HepG2 (cell line): Measurements from ENCODE around the gene TCAF1. TPM values are rescaled to one million over a fixed set of nuclear protein-coding genes. Genes with fewer than 3 reads are reported as not detected.

ENCODE experiments used
- HNRNPLL ChIP-seq: fragments of 200-400 bp; formaldehyde crosslinking; IDR thresholded peaks from 2 replicates; pipeline ENCODE4 v1.6.1; 2017; ENCODE audit warnings: mild to moderate bottlenecking, low read depth, low read length; ENCODE audit not compliant: poor library complexity, severe bottlenecking
- KAT8 ChIP-seq: IDR thresholded peaks from 2 replicates; pipeline ENCODE4 v1.6.1; 2016; ENCODE audit warnings: missing genetic modification reagents, missing compliant biosample characterization
- PRPF4 ChIP-seq: fragments of 200-400 bp; formaldehyde crosslinking; IDR thresholded peaks from 2 replicates; pipeline ENCODE4 v1.6.1; 2016; ENCODE audit warnings: low read length, low read depth; ENCODE audit not compliant: poor library complexity, severe bottlenecking
- REXO4 ChIP-seq: sonication (generic); formaldehyde crosslinking; IDR thresholded peaks from 2 replicates; pipeline ENCODE4 v1.8.0; 2022; ENCODE audit warnings: missing genetic modification reagents, mild to moderate bottlenecking, borderline replicate concordance
- SIN3A ChIP-seq: IDR thresholded peaks from 2 replicates; pipeline ENCODE4 v1.6.1; 2011; ENCODE audit warnings: low read depth, mild to moderate bottlenecking, control low read depth, low read length, borderline replicate concordance
- ZKSCAN1 ChIP-seq: fragments of 150-350 bp; IDR thresholded peaks from 2 replicates; pipeline ENCODE4 v1.6.1; 2014; ENCODE audit warnings: low read length
- ZNF337 ChIP-seq: sonication (generic); formaldehyde crosslinking; IDR thresholded peaks from 2 replicates; pipeline ENCODE4 v1.5.1; 2020; ENCODE audit warnings: missing genetic modification reagents, low read depth, mild to moderate bottlenecking, borderline replicate concordance
- ZNF468 ChIP-seq: sonication (generic); formaldehyde crosslinking; IDR thresholded peaks from 2 replicates; pipeline ENCODE4 v1.8.0; 2022; ENCODE audit warnings: mild to moderate bottlenecking, moderate library complexity, missing genetic modification reagents
- ZNF563 ChIP-seq: sonication (generic); formaldehyde crosslinking; IDR thresholded peaks from 2 replicates; pipeline ENCODE4 v1.8.0; 2022; ENCODE audit warnings: mild to moderate bottlenecking, moderate library complexity, missing genetic modification reagents
- ZNF709 ChIP-seq: sonication (generic); formaldehyde crosslinking; IDR thresholded peaks from 2 replicates; pipeline ENCODE4 v1.5.0; 2020; ENCODE audit warnings: mild to moderate bottlenecking, missing genetic modification reagents
- ZNF776 ChIP-seq: sonication (generic); formaldehyde crosslinking; IDR thresholded peaks from 2 replicates; pipeline ENCODE4 v1.4.0; 2020; ENCODE audit warnings: mild to moderate bottlenecking, missing genetic modification reagents
- polyA plus RNA-seq, 8 experiments: library from polyadenylated mRNA; depleted of rRNA in 3 of 8; stranded (reverse) in 7 of 8; unstranded in 1 of 8; fragments of >200 nt; fragmentation: Illumina TruSeq in 4 of 8; extraction: Trizol in 4 of 8; gene quantifications; 2 replicates each; pipeline versions ENCODE4 v1.2.1 to v1.2.3, GENCODE V29; 2011 to 2016; ENCODE audit warnings: low read depth in 4 of 8, missing spikeins in 1 of 8, mixed read lengths in 1 of 8; ENCODE audit not compliant: insufficient read depth in 1 of 8
- total RNA-seq, 5 experiments: library from RNA; depleted of rRNA; stranded (reverse); fragments of >200 nt; fragmentation: Illumina TruSeq; extraction: Trizol; gene quantifications; 2 replicates each; pipeline ENCODE4 v1.2.3, GENCODE V29; 2016; ENCODE audit warnings: low read depth in 1 of 5
- TF ChIP-seq, protein P1 (sequence below): sonication (generic); formaldehyde crosslinking; IDR thresholded peaks from 2 replicates; pipeline ENCODE4 v1.4.0; 2020; ENCODE audit warnings: missing genetic modification reagents
- TF ChIP-seq, protein P2 (sequence below): sonication (generic); formaldehyde crosslinking; IDR thresholded peaks from 2 replicates; pipeline ENCODE4 v1.5.0; 2020; ENCODE audit warnings: mild to moderate bottlenecking, missing genetic modification reagents
- TF ChIP-seq, protein P3 (sequence below): sonication (generic); formaldehyde crosslinking; IDR thresholded peaks from 2 replicates; pipeline ENCODE4 v1.8.0; 2022; ENCODE audit warnings: mild to moderate bottlenecking, missing genetic modification reagents
- TF ChIP-seq, protein P4 (sequence below): sonication (generic); formaldehyde crosslinking; IDR thresholded peaks from 2 replicates; pipeline ENCODE4 v1.5.0; 2020; ENCODE audit warnings: missing genetic modification reagents
- TF ChIP-seq, protein P5 (sequence below): fragments of 450-650 bp; IDR thresholded peaks from 2 replicates; pipeline ENCODE4 v1.6.1; 2017
- TF ChIP-seq, protein P6 (sequence below): sonication (generic); formaldehyde crosslinking; conservative IDR thresholded peaks from 2 replicates; pipeline ENCODE4 v1.4.0; 2020; ENCODE audit warnings: missing genetic modification reagents
- TF ChIP-seq, protein P7 (sequence below): sonication (generic); formaldehyde crosslinking; IDR thresholded peaks from 2 replicates; pipeline ENCODE4 v1.4.0; 2020; ENCODE audit warnings: missing genetic modification reagents

Gene TCAF1
- total and polyA plus RNA-seq, 2 of the 13 experiments (the other 11 are each of a cell fraction or from before 2014, with no cell fraction given) = 36.2 to 101 TPM

DNA sequence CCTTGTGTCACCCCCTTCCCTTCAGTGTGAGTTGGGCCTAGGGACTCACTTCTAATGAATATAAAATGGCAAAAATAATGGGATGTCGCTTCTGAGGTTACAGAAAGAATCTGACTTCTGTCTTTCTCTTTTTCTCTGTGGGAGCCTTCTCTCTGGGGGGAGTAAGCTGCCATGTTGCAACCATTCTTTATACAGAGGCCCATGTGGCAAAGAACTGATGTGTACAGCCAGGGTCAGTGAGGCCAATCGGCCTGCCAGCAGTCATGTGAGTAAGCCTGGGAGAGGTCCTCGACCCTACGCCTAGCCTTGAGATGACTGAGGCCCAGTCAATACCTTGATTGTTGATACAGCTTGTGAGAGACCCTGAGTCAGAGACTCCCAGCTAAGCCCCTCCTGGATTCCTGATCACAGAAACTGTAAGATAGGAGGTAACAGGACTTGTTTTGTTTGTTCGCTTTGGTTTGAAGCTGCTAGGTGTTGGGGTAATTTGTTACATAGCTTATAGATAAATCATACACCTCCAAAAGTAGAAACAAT, 1.7 kb downstream of the TCAF1 start (continued):
- TF ChIP-seq ZNF337 (no peak), KAT8 (CRISPR knock-in tag) (peak; percentile 71), ZNF468 (CRISPR knock-in tag) (no peak), SIN3A (peak; percentile 71; the same call in 1 of the 2 replicates), ZNF563 (CRISPR knock-in tag) (no peak), ZNF709 (no peak), PRPF4 (no peak), ZNF776 (CRISPR knock-in tag) (no peak), REXO4 (no peak), ZKSCAN1 (no peak), HNRNPLL (no peak)
- TF ChIP-seq, protein P1, sequence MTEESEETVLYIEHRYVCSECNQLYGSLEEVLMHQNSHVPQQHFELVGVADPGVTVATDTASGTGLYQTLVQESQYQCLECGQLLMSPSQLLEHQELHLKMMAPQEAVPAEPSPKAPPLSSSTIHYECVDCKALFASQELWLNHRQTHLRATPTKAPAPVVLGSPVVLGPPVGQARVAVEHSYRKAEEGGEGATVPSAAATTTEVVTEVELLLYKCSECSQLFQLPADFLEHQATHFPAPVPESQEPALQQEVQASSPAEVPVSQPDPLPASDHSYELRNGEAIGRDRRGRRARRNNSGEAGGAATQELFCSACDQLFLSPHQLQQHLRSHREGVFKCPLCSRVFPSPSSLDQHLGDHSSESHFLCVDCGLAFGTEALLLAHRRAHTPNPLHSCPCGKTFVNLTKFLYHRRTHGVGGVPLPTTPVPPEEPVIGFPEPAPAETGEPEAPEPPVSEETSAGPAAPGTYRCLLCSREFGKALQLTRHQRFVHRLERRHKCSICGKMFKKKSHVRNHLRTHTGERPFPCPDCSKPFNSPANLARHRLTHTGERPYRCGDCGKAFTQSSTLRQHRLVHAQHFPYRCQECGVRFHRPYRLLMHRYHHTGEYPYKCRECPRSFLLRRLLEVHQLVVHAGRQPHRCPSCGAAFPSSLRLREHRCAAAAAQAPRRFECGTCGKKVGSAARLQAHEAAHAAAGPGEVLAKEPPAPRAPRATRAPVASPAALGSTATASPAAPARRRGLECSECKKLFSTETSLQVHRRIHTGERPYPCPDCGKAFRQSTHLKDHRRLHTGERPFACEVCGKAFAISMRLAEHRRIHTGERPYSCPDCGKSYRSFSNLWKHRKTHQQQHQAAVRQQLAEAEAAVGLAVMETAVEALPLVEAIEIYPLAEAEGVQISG (CRISPR knock-in tag) = peak; percentile 56
- TF ChIP-seq, protein P2, sequence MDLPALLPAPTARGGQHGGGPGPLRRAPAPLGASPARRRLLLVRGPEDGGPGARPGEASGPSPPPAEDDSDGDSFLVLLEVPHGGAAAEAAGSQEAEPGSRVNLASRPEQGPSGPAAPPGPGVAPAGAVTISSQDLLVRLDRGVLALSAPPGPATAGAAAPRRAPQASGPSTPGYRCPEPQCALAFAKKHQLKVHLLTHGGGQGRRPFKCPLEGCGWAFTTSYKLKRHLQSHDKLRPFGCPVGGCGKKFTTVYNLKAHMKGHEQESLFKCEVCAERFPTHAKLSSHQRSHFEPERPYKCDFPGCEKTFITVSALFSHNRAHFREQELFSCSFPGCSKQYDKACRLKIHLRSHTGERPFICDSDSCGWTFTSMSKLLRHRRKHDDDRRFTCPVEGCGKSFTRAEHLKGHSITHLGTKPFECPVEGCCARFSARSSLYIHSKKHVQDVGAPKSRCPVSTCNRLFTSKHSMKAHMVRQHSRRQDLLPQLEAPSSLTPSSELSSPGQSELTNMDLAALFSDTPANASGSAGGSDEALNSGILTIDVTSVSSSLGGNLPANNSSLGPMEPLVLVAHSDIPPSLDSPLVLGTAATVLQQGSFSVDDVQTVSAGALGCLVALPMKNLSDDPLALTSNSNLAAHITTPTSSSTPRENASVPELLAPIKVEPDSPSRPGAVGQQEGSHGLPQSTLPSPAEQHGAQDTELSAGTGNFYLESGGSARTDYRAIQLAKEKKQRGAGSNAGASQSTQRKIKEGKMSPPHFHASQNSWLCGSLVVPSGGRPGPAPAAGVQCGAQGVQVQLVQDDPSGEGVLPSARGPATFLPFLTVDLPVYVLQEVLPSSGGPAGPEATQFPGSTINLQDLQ = no peak
- TF ChIP-seq, protein P3, sequence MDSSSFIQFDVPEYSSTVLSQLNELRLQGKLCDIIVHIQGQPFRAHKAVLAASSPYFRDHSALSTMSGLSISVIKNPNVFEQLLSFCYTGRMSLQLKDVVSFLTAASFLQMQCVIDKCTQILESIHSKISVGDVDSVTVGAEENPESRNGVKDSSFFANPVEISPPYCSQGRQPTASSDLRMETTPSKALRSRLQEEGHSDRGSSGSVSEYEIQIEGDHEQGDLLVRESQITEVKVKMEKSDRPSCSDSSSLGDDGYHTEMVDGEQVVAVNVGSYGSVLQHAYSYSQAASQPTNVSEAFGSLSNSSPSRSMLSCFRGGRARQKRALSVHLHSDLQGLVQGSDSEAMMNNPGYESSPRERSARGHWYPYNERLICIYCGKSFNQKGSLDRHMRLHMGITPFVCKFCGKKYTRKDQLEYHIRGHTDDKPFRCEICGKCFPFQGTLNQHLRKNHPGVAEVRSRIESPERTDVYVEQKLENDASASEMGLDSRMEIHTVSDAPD (CRISPR knock-in tag) = no peak
- TF ChIP-seq, protein P4, sequence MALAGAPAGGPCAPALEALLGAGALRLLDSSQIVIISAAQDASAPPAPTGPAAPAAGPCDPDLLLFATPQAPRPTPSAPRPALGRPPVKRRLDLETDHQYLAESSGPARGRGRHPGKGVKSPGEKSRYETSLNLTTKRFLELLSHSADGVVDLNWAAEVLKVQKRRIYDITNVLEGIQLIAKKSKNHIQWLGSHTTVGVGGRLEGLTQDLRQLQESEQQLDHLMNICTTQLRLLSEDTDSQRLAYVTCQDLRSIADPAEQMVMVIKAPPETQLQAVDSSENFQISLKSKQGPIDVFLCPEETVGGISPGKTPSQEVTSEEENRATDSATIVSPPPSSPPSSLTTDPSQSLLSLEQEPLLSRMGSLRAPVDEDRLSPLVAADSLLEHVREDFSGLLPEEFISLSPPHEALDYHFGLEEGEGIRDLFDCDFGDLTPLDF (CRISPR knock-in tag) = no peak
- TF ChIP-seq, protein P5, sequence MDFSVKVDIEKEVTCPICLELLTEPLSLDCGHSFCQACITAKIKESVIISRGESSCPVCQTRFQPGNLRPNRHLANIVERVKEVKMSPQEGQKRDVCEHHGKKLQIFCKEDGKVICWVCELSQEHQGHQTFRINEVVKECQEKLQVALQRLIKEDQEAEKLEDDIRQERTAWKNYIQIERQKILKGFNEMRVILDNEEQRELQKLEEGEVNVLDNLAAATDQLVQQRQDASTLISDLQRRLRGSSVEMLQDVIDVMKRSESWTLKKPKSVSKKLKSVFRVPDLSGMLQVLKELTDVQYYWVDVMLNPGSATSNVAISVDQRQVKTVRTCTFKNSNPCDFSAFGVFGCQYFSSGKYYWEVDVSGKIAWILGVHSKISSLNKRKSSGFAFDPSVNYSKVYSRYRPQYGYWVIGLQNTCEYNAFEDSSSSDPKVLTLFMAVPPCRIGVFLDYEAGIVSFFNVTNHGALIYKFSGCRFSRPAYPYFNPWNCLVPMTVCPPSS = no peak
- TF ChIP-seq, protein P6, sequence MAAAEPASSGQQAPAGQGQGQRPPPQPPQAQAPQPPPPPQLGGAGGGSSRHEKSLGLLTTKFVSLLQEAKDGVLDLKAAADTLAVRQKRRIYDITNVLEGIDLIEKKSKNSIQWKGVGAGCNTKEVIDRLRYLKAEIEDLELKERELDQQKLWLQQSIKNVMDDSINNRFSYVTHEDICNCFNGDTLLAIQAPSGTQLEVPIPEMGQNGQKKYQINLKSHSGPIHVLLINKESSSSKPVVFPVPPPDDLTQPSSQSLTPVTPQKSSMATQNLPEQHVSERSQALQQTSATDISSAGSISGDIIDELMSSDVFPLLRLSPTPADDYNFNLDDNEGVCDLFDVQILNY (CRISPR knock-in tag) = no peak
- TF ChIP-seq, protein P7, sequence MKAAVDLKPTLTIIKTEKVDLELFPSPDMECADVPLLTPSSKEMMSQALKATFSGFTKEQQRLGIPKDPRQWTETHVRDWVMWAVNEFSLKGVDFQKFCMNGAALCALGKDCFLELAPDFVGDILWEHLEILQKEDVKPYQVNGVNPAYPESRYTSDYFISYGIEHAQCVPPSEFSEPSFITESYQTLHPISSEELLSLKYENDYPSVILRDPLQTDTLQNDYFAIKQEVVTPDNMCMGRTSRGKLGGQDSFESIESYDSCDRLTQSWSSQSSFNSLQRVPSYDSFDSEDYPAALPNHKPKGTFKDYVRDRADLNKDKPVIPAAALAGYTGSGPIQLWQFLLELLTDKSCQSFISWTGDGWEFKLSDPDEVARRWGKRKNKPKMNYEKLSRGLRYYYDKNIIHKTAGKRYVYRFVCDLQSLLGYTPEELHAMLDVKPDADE = no peak
